Measurements from ENCODE around the gene F11R.
A peak's percentile ranks its signal among the peaks of the same experiment; 100 is the strongest.
"Not testable (repeated sequence)": the region's sequence is repeated elsewhere in the genome, so short reads cannot be mapped to it uniquely, and the experiment has no call there.

The F11R gene

DNA sequence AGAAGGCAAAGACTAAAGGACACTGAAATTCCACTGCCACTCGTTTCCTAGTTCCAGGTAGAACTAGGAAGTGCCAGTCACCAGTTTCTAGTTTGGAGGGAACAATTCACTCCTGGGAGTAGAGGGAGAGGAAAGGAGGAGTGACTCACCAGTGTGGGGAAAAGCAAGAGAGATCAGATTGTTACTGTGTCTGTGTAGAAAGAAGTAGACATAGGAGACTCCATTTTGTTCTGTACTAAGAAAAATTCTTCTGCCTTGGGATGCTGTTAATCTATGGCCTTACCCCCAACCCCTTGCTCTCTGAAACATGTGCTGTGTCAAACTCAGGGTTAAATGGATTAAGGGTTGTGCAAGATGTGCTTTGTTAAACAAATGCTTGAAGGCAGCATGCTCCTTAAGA is 4.3 kb downstream of the F11R start:
- H3K4me3 Mint-ChIP-seq, H3K27me3 Mint-ChIP-seq, DNase-seq, H3K9me3 Mint-ChIP-seq, H3K36me3 Mint-ChIP-seq, H3K27ac Mint-ChIP-seq, CTCF ChIA-PET: not testable (repeated sequence)
- peaks cover 54% of the 10 kb centered on the region for H3K4me1 Mint-ChIP-seq

- Mint-ChIP-seq H3K4me1 (peaks cover 28% of the 10 kb centered on the region), H3K4me3 (peak overlapping the region; percentile 68), H3K27me3 (no peaks in the 10 kb centered on the region), H3K36me3 (peaks cover 2% of the 10 kb centered on the region), H3K9me3 (no peaks in the 10 kb centered on the region), H3K27ac (peak overlapping the region; percentile 96)
- CTCF ChIA-PET: interaction anchor here (0.7 to 1.8 kb wide), 4 partner anchors 8 to 83 kb away, joined by 3 to 14 read pairs (median 3); no protein-coding TSS in a partner anchor
- peak; percentile 80 for DNase-seq
Observed at GRCh38 chr1:161013488-161014230, 7.3 kb downstream of the F11R start.

- peaks cover 25% of the 10 kb centered on the region for H3K4me1 Mint-ChIP-seq
- H3K36me3 Mint-ChIP-seq: peaks cover 2% of the 10 kb centered on the region
- H3K9me3 Mint-ChIP-seq: no peaks in the 10 kb centered on the region
- no peaks in the 10 kb centered on the region for H3K27me3 Mint-ChIP-seq
- CTCF ChIA-PET: interaction anchor here (0.7 to 1.8 kb wide), 4 partner anchors 9 to 84 kb away, joined by 3 to 14 read pairs (median 3); no protein-coding TSS in a partner anchor
- peak overlapping the region; percentile 96 for H3K27ac Mint-ChIP-seq
- DNase-seq: no peak
- peak overlapping the region; percentile 68 for H3K4me3 Mint-ChIP-seq
Observed at GRCh38 chr1:161013131-161013487, 7.8 kb downstream of the F11R start.

DNA sequence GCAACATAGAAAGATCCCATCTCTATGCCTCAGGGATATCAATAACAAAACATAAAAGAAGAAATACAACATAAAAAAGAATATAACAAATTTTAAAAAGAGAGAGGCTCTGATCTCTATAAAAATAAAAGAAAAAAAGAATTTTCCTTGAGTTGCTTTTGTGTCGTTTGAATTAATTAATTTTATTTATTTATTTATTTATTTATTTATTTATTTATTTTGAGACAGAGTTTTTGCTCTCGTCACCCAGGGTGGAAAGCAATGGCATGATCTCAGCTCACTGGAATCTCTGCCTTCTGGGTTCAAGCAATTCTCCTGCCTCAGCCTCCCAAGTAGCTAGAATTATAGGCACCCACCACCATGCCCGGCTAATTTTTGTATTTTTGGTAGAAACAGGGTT is 8.5 kb downstream of the F11R start:
- Mint-ChIP-seq H3K27me3 (no peaks in the 10 kb centered on the region), H3K27ac (no peak overlapping the region), H3K4me3 (no peak overlapping the region), H3K9me3 (no peaks in the 10 kb centered on the region), H3K4me1 (peaks cover 25% of the 10 kb centered on the region), H3K36me3 (peaks cover 2% of the 10 kb centered on the region)
- no peak for DNase-seq
- CTCF ChIA-PET: interaction anchor here (0.6 to 1.8 kb wide), 2 partner anchors 14 to 17 kb away, joined by 3 to 14 read pairs; no protein-coding TSS in a partner anchor

DNA sequence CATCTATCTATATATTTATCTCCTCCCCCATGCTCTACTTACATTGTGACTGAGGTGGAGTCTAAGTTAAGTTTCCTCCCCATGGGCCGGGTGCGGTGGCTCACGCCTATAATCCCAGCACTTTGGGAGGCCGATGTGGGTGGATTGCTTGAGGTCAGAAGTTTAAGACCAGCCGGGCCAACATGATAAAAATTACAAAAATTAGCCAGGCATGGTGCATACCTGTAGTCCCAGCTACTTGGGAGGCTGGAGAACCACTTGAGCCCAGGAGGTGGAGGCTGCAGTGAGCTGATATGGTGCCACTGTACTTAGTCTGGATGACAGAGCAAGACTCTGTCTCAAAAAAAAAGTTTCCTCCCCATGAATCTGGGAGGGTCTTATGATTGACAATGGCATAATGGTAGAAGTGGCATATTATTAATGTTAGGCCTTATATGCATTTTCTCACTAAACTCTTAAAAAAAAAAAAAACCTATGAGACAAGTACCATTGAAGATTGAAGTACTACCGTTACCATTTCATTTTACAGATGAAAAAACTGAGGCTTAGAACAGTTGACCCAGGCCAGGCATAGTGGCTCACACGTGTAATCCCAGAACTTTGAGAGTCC is 11.2 kb downstream of the F11R start:
- CTCF ChIA-PET: interaction anchor here (0.6 to 3.6 kb wide), 3 partner anchors 13 to 95 kb away, joined by 3 to 19 read pairs (median 3); partner anchors contain the start of gene ITLN2
- Mint-ChIP-seq H3K4me3 (no peak overlapping the region), H3K27ac (no peak overlapping the region), H3K36me3 (peaks cover 2% of the 10 kb centered on the region), H3K27me3 (no peaks in the 10 kb centered on the region), H3K9me3 (no peaks in the 10 kb centered on the region), H3K4me1 (peaks cover 25% of the 10 kb centered on the region)
- DNase-seq: no peak

DNA sequence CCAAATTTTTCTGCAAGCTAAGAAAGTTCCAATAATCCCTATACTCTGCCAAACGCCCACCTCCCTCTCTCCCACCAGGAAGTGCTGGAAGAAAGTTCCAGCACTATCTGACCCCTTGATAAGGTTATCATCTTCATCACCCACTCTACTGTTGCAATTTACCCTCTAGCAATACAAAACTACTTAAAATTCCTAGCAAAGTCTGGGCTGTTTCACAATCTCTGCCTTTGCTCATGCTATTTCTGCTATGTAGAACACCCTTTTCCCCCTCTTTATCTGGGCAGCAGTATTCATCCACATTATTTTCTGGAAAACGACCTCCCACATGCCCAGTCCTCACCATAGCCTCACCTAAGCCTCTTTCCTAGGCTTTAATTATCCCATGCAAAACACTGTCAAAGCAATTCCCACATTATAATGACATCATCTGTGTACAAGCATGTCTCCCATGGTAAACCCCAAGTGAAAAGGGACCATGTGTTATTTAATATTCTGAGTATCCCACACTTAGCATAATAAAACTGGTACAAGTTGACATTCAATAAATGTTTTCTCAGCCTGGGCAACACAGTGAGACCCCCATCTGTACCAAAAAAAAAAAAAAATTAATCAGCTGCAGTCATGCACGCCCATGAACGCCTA is 12.0 kb downstream of the F11R start:
- Mint-ChIP-seq H3K9me3 (no peaks in the 10 kb centered on the region), H3K27me3 (no peaks in the 10 kb centered on the region), H3K27ac (no peak overlapping the region), H3K4me1 (peaks cover 20% of the 10 kb centered on the region), H3K36me3 (peaks cover 2% of the 10 kb centered on the region), H3K4me3 (no peak overlapping the region)
- no peak for DNase-seq
- CTCF ChIA-PET: interaction anchor here (0.6 to 3.6 kb wide), 2 partner anchors 12 to 96 kb away, joined by 3 to 19 read pairs; no protein-coding TSS in a partner anchor

GRCh38 chr1:161007369-161007768 is 13.6 kb downstream of the F11R start:
- Mint-ChIP-seq H3K27me3 (no peaks in the 10 kb centered on the region), H3K4me3 (no peak overlapping the region), H3K36me3 (peaks cover 2% of the 10 kb centered on the region), H3K4me1 (peaks cover 6% of the 10 kb centered on the region), H3K9me3 (no peaks in the 10 kb centered on the region), H3K27ac (no peak overlapping the region)
- DNase-seq: no peak
- CTCF ChIA-PET: interaction anchor here (3.6 kb wide), 1 partner anchor 11 kb away, joined by 19 read pairs; no protein-coding TSS in a partner anchor

DNA sequence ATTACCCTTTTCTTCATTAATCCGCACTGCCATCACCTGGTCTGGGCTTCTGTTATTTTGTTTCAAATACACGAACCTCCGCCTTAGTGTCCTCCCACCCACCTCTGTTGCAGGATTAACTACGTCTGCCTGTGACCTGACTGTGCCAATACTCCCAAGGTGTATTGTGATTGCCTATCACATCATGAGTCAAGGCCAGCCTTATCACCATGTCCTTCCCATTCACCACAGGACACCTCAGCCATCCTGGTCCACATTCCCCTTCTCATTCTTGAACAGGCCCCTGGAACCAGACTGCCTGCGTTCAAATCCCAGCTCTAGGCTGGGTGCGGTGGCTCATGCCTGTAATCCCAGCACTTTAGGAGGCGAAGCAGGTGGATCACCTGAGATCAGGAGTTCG is 14.4 kb downstream of the F11R start:
- DNase-seq: no peak
- Mint-ChIP-seq H3K4me3 (no peak overlapping the region), H3K27me3 (no peaks in the 10 kb centered on the region), H3K27ac (no peak overlapping the region), H3K9me3 (no peaks in the 10 kb centered on the region), H3K4me1 (no peaks in the 10 kb centered on the region), H3K36me3 (no peaks in the 10 kb centered on the region)
- CTCF ChIA-PET: interaction anchor here (3.6 kb wide), 1 partner anchor 10 kb away, joined by 19 read pairs; no protein-coding TSS in a partner anchor

DNA sequence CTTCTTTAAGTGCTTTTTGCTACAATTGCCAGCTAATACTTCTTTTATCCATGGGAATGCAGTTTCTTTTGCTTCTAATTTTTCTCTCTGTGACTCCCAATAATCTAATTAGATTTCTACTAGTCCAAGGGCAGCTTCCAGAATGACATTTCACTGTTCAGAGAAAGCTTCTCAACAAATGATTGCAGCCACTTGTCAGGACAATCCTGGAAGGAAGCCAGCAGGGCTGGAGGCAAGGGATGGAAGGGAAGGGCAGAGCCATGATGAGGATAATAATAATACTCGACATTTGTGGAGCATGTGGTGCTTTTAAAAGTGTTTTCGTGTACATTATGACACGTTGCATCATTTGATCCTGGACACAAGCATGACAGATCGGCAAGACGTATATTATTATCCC is 19.4 kb downstream of the F11R start:
- CTCF ChIA-PET: no interaction called here
- Mint-ChIP-seq H3K4me1 (peaks cover 5% of the 10 kb centered on the region), H3K36me3 (peaks cover 12% of the 10 kb centered on the region), H3K4me3 (no peak overlapping the region), H3K9me3 (no peaks in the 10 kb centered on the region), H3K27ac (no peak overlapping the region), H3K27me3 (no peaks in the 10 kb centered on the region)
- DNase-seq: no peak

DNA sequence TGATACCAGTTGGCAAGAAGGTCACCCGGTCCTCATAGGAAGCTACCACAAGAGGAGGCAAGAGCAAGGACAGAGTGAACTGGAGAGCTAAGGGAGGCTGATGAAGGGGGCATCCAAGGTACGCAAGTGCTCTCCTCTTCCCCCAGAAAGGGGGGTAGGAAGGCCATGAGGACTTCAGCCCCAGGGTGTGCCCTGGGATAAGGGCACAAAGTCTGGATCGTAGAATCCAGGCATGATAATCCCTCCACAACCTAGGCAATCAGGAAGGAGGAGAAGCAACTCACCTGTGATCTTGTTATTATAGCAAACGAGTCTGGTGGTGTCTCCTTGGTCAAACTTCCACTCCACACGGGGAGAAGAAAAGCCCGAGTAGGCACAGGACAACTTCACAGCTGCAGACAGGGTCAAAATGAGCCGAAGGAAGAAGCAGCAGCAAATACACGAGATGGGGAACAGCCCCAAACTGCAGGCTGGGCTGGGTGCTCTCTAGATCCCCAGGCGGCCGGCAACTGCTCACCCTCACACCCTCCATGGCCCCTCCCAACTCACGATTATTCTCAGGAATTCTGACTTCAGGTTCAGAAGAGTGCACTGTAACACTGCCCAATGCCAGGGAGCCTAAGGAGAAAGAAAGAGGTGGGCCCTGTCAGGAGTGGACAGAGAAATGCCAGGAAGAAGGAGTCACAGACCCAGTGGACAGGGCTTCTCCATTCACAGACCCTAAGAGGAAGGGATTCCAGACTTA is 20.0 kb downstream of the F11R start:
- no peaks in the 10 kb centered on the region for H3K27me3 Mint-ChIP-seq
- H3K4me3 Mint-ChIP-seq: no peak overlapping the region
- no peak overlapping the region for H3K27ac Mint-ChIP-seq
- peaks cover 5% of the 10 kb centered on the region for H3K4me1 Mint-ChIP-seq
- peaks cover 12% of the 10 kb centered on the region for H3K36me3 Mint-ChIP-seq
- DNase-seq: no peak
- H3K9me3 Mint-ChIP-seq: no peaks in the 10 kb centered on the region
- CTCF ChIA-PET: interaction anchor here (1.3 to 1.9 kb wide), 3 partner anchors 11 to 97 kb away, joined by 4 to 8 read pairs (median 7); no protein-coding TSS in a partner anchor

- no peak overlapping the region for H3K27ac Mint-ChIP-seq
- no peaks in the 10 kb centered on the region for H3K9me3 Mint-ChIP-seq
- CTCF ChIA-PET: interaction anchor here (0.7 to 2.7 kb wide), 6 partner anchors 8 to 98 kb away, joined by 3 to 37 read pairs (median 6); partner anchors contain the start of genes TSTD1 and USF1
- peaks cover 5% of the 10 kb centered on the region for H3K4me1 Mint-ChIP-seq
- no peak for DNase-seq
- no peak overlapping the region for H3K4me3 Mint-ChIP-seq
- no peaks in the 10 kb centered on the region for H3K27me3 Mint-ChIP-seq
- H3K36me3 Mint-ChIP-seq: peaks cover 12% of the 10 kb centered on the region
Observed at GRCh38 chr1:160999376-160999775, 21.6 kb downstream of the F11R start.

DNA sequence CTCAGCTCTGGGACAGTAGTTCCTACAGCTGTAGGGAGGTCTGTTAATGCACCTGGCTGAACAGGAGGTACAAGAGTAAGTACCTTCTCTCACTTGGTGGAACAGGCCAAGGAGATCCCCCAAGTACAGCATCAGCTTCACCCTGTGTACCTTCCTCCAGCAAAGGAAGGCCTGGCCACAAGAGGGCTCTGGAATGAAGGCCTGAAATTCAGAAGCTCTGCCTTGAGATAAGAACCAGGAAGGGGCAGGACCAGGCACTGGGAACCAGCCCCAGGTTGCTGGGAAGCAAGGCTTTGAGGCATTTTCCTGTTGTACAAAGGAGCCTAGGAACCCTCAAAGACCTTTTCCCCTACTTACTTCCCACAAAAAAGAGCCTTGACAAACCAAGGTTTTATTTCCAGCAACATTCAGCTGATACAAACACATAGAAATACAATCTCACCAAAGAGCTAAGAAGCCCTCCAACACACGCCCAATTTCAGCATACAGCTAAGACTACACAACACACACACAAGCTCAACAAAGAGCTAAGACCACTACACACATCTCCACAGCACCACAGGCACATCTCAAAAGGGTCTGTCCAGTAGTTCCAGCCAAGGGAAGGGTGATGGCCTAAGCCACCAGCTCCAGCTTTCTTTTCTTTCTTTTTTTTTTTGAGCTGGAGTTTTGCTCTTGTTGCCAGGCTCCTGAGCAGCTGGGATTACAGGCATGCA is 23.5 kb downstream of the F11R start:
- peaks cover 5% of the 10 kb centered on the region for H3K4me1 Mint-ChIP-seq
- CTCF ChIA-PET: interaction anchor here (0.8 to 6.0 kb wide), 27 partner anchors 8 to 317 kb away, joined by 3 to 78 read pairs (median 4); partner anchors contain the start of genes ARHGAP30, DEDD, F11R and ITLN2
- peak; percentile 67 for DNase-seq
- peaks cover 12% of the 10 kb centered on the region for H3K36me3 Mint-ChIP-seq
- no peaks in the 10 kb centered on the region for H3K27me3 Mint-ChIP-seq
- H3K9me3 Mint-ChIP-seq: no peaks in the 10 kb centered on the region
- no peak overlapping the region for H3K4me3 Mint-ChIP-seq
- H3K27ac Mint-ChIP-seq: peak overlapping the region; percentile 12

DNA sequence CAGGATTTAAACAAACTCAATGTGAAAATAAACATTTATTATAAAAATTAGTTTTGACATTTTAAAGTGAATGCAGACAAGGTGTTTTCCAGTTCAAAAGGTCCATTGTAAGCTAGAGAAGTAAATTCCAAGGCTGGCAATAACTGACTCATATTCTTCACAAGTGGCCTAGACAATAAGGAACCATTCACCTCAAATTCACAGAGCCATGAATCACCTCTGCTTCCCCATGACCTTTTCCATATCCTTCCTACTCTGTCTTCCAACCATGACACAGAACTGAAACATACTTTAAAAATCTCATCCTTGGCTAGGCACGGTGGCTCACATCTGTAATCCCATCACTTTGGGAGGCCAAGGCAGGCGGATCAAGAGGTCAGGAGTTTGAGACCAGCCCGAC is 24.8 kb downstream of the F11R start:
- no peak overlapping the region for H3K4me3 Mint-ChIP-seq
- peaks cover 5% of the 10 kb centered on the region for H3K4me1 Mint-ChIP-seq
- no peak overlapping the region for H3K27ac Mint-ChIP-seq
- CTCF ChIA-PET: interaction anchor here (1.1 to 6.0 kb wide), 5 partner anchors 8 to 137 kb away, joined by 3 to 78 read pairs (median 19); partner anchors contain the start of genes F11R and KLHDC9
- DNase-seq: no peak
- H3K36me3 Mint-ChIP-seq: peaks cover 12% of the 10 kb centered on the region
- no peaks in the 10 kb centered on the region for H3K27me3 Mint-ChIP-seq
- no peaks in the 10 kb centered on the region for H3K9me3 Mint-ChIP-seq
